Astrocyte (in vitro differentiated cells and primary cell): ENCODE measurements around the gene TFAM. TPM values are rescaled to one million over a fixed set of nuclear protein-coding genes. Genes with fewer than 3 reads are reported as not detected.

Source experiments
- DNase-seq: peaks from one replicate; pipeline ENCODE4 v3.0.0-alpha.2; 2010; ENCODE audit warnings: low read depth
- FAIRE-seq: peaks from 2 replicates; lab custom pipeline; 2011; peaks lifted over from hg19 to GRCh38; lab: Jason Lieb, UNC
- H2AFZ ChIP-seq: 2 replicates; pipeline ENCODE4 v1.6.0; 2012; ENCODE audit warnings: low read depth, low read length, inconsistent platforms
- H3K27ac ChIP-seq: 2 replicates; pipeline ENCODE4 v1.5.1; 2011; ENCODE audit warnings: low read depth, low read length, inconsistent platforms
- H3K27me3 ChIP-seq: 2 replicates; pipeline ENCODE4 v1.6.0; 2011; ENCODE audit warnings: low read length, inconsistent platforms; ENCODE audit not compliant: insufficient read depth
- H3K36me3 ChIP-seq: 2 replicates; pipeline ENCODE4 v1.5.1; 2011; ENCODE audit warnings: low read length, inconsistent platforms; ENCODE audit not compliant: insufficient read depth
- H3K4me1 ChIP-seq: 2 replicates; pipeline ENCODE4 v1.5.1; 2011; ENCODE audit warnings: low read length, inconsistent platforms; ENCODE audit not compliant: insufficient read depth
- H3K4me2 ChIP-seq: 2 replicates; pipeline ENCODE4 v1.6.0; 2012; ENCODE audit warnings: low read length, inconsistent platforms
- H3K4me3 ChIP-seq: 2 replicates; pipeline ENCODE4 v1.5.1; 2011; ENCODE audit warnings: low read depth, mild to moderate bottlenecking, low read length, inconsistent platforms; ENCODE audit not compliant: insufficient read depth
- H3K79me2 ChIP-seq: 2 replicates; pipeline ENCODE4 v1.6.0; 2012; ENCODE audit warnings: mild to moderate bottlenecking, low read length, inconsistent platforms; ENCODE audit not compliant: insufficient read depth
- H3K9ac ChIP-seq: 2 replicates; pipeline ENCODE4 v1.6.0; 2012; ENCODE audit warnings: mild to moderate bottlenecking, low read length, inconsistent platforms
- H3K9me3 ChIP-seq: 2 replicates; pipeline ENCODE4 v1.5.1; 2012; ENCODE audit warnings: low read depth, mild to moderate bottlenecking, low read length, inconsistent platforms; ENCODE audit not compliant: insufficient read depth
- H4K20me1 ChIP-seq: 2 replicates; pipeline ENCODE4 v1.6.0; 2012; ENCODE audit warnings: low read length, inconsistent platforms; ENCODE audit not compliant: insufficient read depth
- H3K27ac Mint-ChIP-seq: one replicate; pipeline ENCODE4 v1.8.0; 2021; ENCODE audit warnings: mild to moderate bottlenecking, mixed read lengths; ENCODE audit not compliant: unreplicated experiment
- H3K27me3 Mint-ChIP-seq: one replicate; pipeline ENCODE4 v1.8.0; 2021; ENCODE audit warnings: low read depth, mixed read lengths; ENCODE audit not compliant: unreplicated experiment
- H3K36me3 Mint-ChIP-seq: one replicate; pipeline ENCODE4 v1.8.0; 2021; ENCODE audit warnings: low read depth, mixed read lengths; ENCODE audit not compliant: unreplicated experiment
- H3K4me1 Mint-ChIP-seq: one replicate; pipeline ENCODE4 v1.8.0; 2021; ENCODE audit warnings: low read depth, mixed read lengths; ENCODE audit not compliant: unreplicated experiment
- H3K4me3 Mint-ChIP-seq: one replicate; pipeline ENCODE4 v1.8.0; 2021; ENCODE audit warnings: mild to moderate bottlenecking, moderate library complexity, mixed read lengths; ENCODE audit not compliant: unreplicated experiment
- H3K9me3 Mint-ChIP-seq: one replicate; pipeline ENCODE4 v1.8.0; 2021; ENCODE audit warnings: mild to moderate bottlenecking, mixed read lengths; ENCODE audit not compliant: unreplicated experiment
- EZH2 ChIP-seq: IDR thresholded peaks from 2 replicates; pipeline ENCODE4 v1.6.1; 2012; ENCODE audit warnings: mild to moderate bottlenecking, low read length, inconsistent platforms; ENCODE audit not compliant: insufficient read depth
- total RNA-seq: library from RNA; stranded (reverse); gene quantifications from 2 replicates; pipeline ENCODE4 v1.2.1, GENCODE V29; 2021
- TF ChIP-seq, protein P1 (sequence below): IDR thresholded peaks from 2 replicates; pipeline ENCODE4 v1.5.1; 2011; ENCODE audit warnings: low read depth, mild to moderate bottlenecking, inconsistent platforms, low read length, moderate library complexity; ENCODE audit not compliant: insufficient read depth

TFAM gene
- total RNA-seq, 1 donor from 2014 or later = 41.4 TPM

DNA sequence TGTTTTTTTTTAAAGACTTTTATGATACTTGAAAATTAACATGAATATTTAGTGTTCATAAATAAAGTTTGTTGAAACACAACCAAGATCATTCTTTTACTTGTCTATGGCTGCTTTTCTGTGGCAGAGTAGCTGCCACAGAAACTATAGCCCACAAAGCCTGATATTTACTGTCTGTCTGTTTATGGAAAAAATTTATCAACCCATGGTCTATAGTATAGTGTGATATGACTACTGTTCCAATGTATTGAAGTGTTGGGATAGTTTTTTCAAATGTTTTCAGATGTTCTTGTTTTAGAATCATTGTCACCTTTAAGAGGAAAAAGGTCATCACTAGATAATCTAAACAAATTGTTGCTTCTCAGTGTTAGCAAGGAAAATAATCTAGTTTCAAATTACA lies 10.8 kb downstream of the TFAM start:
- TF ChIP-seq, protein P1, sequence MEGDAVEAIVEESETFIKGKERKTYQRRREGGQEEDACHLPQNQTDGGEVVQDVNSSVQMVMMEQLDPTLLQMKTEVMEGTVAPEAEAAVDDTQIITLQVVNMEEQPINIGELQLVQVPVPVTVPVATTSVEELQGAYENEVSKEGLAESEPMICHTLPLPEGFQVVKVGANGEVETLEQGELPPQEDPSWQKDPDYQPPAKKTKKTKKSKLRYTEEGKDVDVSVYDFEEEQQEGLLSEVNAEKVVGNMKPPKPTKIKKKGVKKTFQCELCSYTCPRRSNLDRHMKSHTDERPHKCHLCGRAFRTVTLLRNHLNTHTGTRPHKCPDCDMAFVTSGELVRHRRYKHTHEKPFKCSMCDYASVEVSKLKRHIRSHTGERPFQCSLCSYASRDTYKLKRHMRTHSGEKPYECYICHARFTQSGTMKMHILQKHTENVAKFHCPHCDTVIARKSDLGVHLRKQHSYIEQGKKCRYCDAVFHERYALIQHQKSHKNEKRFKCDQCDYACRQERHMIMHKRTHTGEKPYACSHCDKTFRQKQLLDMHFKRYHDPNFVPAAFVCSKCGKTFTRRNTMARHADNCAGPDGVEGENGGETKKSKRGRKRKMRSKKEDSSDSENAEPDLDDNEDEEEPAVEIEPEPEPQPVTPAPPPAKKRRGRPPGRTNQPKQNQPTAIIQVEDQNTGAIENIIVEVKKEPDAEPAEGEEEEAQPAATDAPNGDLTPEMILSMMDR = no peak
- no peak for TF ChIP-seq EZH2
- Mint-ChIP-seq H3K4me1 (no peaks in the 10 kb centered on the region), H3K27me3 (no peaks in the 10 kb centered on the region), H3K36me3 (peaks cover 6% of the 10 kb centered on the region), H3K9me3 (no peaks in the 10 kb centered on the region), H3K4me3 (no peak overlapping the region), H3K27ac (no peak overlapping the region)
- Histone ChIP-seq H3K79me2 (peaks cover 3% of the 10 kb centered on the region), H2AFZ (no peak overlapping the region), H3K4me3 (no peak overlapping the region), H3K4me1 (peaks cover 3% of the 10 kb centered on the region), H3K9me3 (no peaks in the 10 kb centered on the region), H3K27me3 (no peaks in the 10 kb centered on the region), H3K27ac (no peak overlapping the region), H4K20me1 (peaks cover 13% of the 10 kb centered on the region), H3K36me3 (peaks cover 27% of the 10 kb centered on the region), H3K9ac (no peak overlapping the region), H3K4me2 (no peak overlapping the region)
- DNase-seq = no peak
- FAIRE-seq = no peak

DNA sequence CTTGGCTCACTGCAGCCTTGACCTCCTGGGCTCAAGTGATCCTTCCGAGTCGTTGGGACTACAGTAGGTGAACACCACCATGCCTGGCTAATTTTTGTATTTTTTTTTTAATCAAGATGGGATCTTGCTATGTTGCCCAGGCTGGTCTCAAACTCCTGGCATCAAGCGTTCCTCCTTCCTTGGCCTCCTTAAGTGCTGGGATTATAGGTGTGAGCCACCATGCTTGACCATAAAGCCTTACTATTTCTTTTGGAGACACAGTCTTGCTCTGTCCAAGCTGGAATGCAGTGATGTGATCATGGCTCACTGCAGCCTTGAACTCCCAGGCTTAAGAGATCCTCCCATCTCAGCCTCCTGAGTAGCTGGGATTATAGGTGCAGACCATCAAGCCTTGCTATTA lies 12.6 kb downstream of the TFAM start:
- FAIRE-seq = no peak
- Mint-ChIP-seq H3K27me3 (no peaks in the 10 kb centered on the region), H3K4me1 (no peaks in the 10 kb centered on the region), H3K9me3 (no peaks in the 10 kb centered on the region), H3K27ac (no peak overlapping the region), H3K4me3 (no peak overlapping the region), H3K36me3 (peaks cover 6% of the 10 kb centered on the region)
- Histone ChIP-seq H3K4me2 (no peak overlapping the region), H2AFZ (no peak overlapping the region), H3K9ac (no peak overlapping the region), H3K27me3 (no peaks in the 10 kb centered on the region), H3K4me3 (no peak overlapping the region), H4K20me1 (peaks cover 3% of the 10 kb centered on the region), H3K9me3 (no peaks in the 10 kb centered on the region), H3K79me2 (no peaks in the 10 kb centered on the region), H3K4me1 (peaks cover 3% of the 10 kb centered on the region), H3K36me3 (peaks cover 23% of the 10 kb centered on the region), H3K27ac (no peak overlapping the region)
- TF ChIP-seq, protein P1 = no peak
- TF ChIP-seq EZH2 = no peak
- no peak for DNase-seq

DNA sequence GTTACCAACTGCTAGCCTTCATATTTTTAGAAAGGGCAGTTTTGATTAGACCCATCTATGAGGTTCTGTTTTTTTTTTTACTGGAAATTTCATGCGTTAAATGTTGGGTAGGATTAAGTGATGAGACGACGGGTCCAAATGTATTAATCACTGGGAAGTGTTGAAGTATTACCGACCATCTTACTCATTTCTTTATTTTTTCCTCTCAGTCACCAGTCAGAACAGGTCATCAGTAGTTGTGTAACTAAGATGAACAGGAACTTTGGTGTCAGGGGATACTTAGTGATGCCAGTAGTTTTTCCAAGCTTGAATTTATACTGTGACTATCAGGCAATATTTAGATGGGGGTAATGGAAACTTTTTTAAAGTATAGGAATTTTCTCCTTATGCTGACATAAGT lies 14.2 kb downstream of the TFAM start:
- TF ChIP-seq EZH2 = no peak
- Mint-ChIP-seq H3K27me3 (no peaks in the 10 kb centered on the region), H3K36me3 (peaks cover 9% of the 10 kb centered on the region), H3K4me3 (no peak overlapping the region), H3K9me3 (no peaks in the 10 kb centered on the region), H3K4me1 (no peaks in the 10 kb centered on the region), H3K27ac (no peak overlapping the region)
- no peaks in the 10 kb centered on the region for H3K9me3 ChIP-seq
- H3K4me1 ChIP-seq = peaks cover 3% of the 10 kb centered on the region
- no peaks in the 10 kb centered on the region for H4K20me1 ChIP-seq
- DNase-seq (peak; percentile 31), FAIRE-seq (no peak)
- H3K27me3 ChIP-seq = no peaks in the 10 kb centered on the region
- no peak overlapping the region for H3K9ac ChIP-seq
- H3K4me2 ChIP-seq = no peak overlapping the region
- peaks cover 19% of the 10 kb centered on the region for H3K36me3 ChIP-seq
- no peak overlapping the region for H2AFZ ChIP-seq
- no peak overlapping the region for H3K27ac ChIP-seq
- H3K79me2 ChIP-seq = no peaks in the 10 kb centered on the region
- no peak overlapping the region for H3K4me3 ChIP-seq
